Large intestine (tissue), 3 donors: ENCODE data around the gene CEACAM7. TPM values are rescaled to one million over a fixed set of nuclear protein-coding genes. Genes with fewer than 3 reads are reported as not detected.

Experiments used
- DNase-seq, 2 donors: peaks; one replicate each; pipeline versions ENCODE4 v3.0.0 to v3.0.0-alpha.2; 2013
- H3K27ac ChIP-seq: one replicate; pipeline ENCODE4 v1.5.1; 2013; ENCODE audit warnings: low read length
- H3K27me3 ChIP-seq: 2 replicates; pipeline ENCODE4 v1.6.1; 2013; ENCODE audit warnings: low read length; ENCODE audit not compliant: control insufficient read depth, insufficient read depth
- H3K36me3 ChIP-seq: 2 replicates; pipeline ENCODE4 v1.6.1; 2013; ENCODE audit warnings: low read length; ENCODE audit not compliant: control insufficient read depth, insufficient read depth
- H3K4me1 ChIP-seq: one replicate; pipeline ENCODE4 v1.6.1; 2013; ENCODE audit warnings: low read length; ENCODE audit not compliant: control insufficient read depth, insufficient read depth
- H3K4me3 ChIP-seq: one replicate; pipeline ENCODE4 v1.5.1; 2013; ENCODE audit warnings: low read length
- H3K9me3 ChIP-seq: one replicate; pipeline ENCODE4 v1.6.1; 2013; ENCODE audit warnings: mild to moderate bottlenecking, low read depth, low read length, moderate library complexity; ENCODE audit not compliant: control insufficient read depth
- WGBS: methylation state at CpG from one replicate; pipeline ENCODE4 v1.1.5; 2013; ENCODE audit warnings: low lambda C conversion rate; ENCODE audit not compliant: insufficient coverage; 5-methylcytosine and 5-hydroxymethylcytosine counted together
- polyA plus RNA-seq: library from polyadenylated mRNA; unstranded; fragments of 120-200 nt; gene quantifications from one replicate; pipeline ENCODE4 v1.2.1, GENCODE V29; 2013

The CEACAM7 gene
- polyA plus RNA-seq, 1 donor, result 0.09 TPM

- WGBS, result no CpG with 5 or more reads among the region's 1 CpG
- H3K27me3 ChIP-seq, result peaks cover 22% of the 10 kb centered on the region
Measured at GRCh38 chr19:41694196-41694595, 6.1 kb upstream of the CEACAM7 start.

GRCh38 chr19:41691268-41691970, 3.3 kb upstream of the CEACAM7 start:
- peaks cover 19% of the 10 kb centered on the region for H3K27me3 ChIP-seq
- no CpG with 5 or more reads among the region's 20 CpGs for WGBS
- H3K4me1 ChIP-seq, result no peaks in the 10 kb centered on the region
- no peak for DNase-seq
- no peaks in the 10 kb centered on the region for H3K9me3 ChIP-seq
- H3K27ac ChIP-seq, result no peak overlapping the region
- H3K36me3 ChIP-seq, result no peaks in the 10 kb centered on the region
- H3K4me3 ChIP-seq, result no peak overlapping the region

More at GRCh38 chr19:41694196-41694595, 6.1 kb upstream of the CEACAM7 start:
- DNase-seq, result no peak
- H3K27ac ChIP-seq, result no peak overlapping the region
- no peaks in the 10 kb centered on the region for H3K9me3 ChIP-seq
- H3K4me1 ChIP-seq, result peaks cover 6% of the 10 kb centered on the region
- H3K36me3 ChIP-seq, result no peaks in the 10 kb centered on the region
- H3K4me3 ChIP-seq, result no peak overlapping the region

GRCh38 chr19:41690801-41691065, 2.7 kb upstream of the CEACAM7 start:
- no peaks in the 10 kb centered on the region for H3K4me1 ChIP-seq
- peaks cover 25% of the 10 kb centered on the region for H3K27me3 ChIP-seq
- no peak for DNase-seq
- no peaks in the 10 kb centered on the region for H3K36me3 ChIP-seq
- no CpG with 5 or more reads among the region's 3 CpGs for WGBS
- no peaks in the 10 kb centered on the region for H3K9me3 ChIP-seq
- H3K27ac ChIP-seq, result no peak overlapping the region
- no peak overlapping the region for H3K4me3 ChIP-seq

- no CpG with 5 or more reads among the region's 4 CpGs for WGBS
- no peaks in the 10 kb centered on the region for H3K9me3 ChIP-seq
- no peaks in the 10 kb centered on the region for H3K4me1 ChIP-seq
- no peak for DNase-seq
- no peak overlapping the region for H3K4me3 ChIP-seq
- H3K27me3 ChIP-seq, result peaks cover 27% of the 10 kb centered on the region
- H3K27ac ChIP-seq, result no peak overlapping the region
- no peaks in the 10 kb centered on the region for H3K36me3 ChIP-seq
Measured at GRCh38 chr19:41689993-41690800, 2.1 kb upstream of the CEACAM7 start.

- H3K36me3 ChIP-seq, result no peaks in the 10 kb centered on the region
- no peak overlapping the region for H3K27ac ChIP-seq
- H3K4me3 ChIP-seq, result no peak overlapping the region
- no peaks in the 10 kb centered on the region for H3K4me1 ChIP-seq
- H3K27me3 ChIP-seq, result peaks cover 27% of the 10 kb centered on the region
- DNase-seq, result no peak
- WGBS, result no CpG with 5 or more reads among the region's 4 CpGs
- no peaks in the 10 kb centered on the region for H3K9me3 ChIP-seq
Measured at GRCh38 chr19:41688687-41689086, 617 bp upstream of the CEACAM7 start.

- no CpG with 5 or more reads among the region's 3 CpGs for WGBS
- DNase-seq, result no peak
- no peak overlapping the region for H3K27ac ChIP-seq
- H3K27me3 ChIP-seq, result peaks cover 27% of the 10 kb centered on the region
- no peaks in the 10 kb centered on the region for H3K4me1 ChIP-seq
- no peaks in the 10 kb centered on the region for H3K9me3 ChIP-seq
- H3K4me3 ChIP-seq, result no peak overlapping the region
- no peaks in the 10 kb centered on the region for H3K36me3 ChIP-seq
Measured at GRCh38 chr19:41687419-41687818, 651 bp downstream of the CEACAM7 start.

- no peaks in the 10 kb centered on the region for H3K36me3 ChIP-seq
- H3K4me1 ChIP-seq, result no peaks in the 10 kb centered on the region
- WGBS, result 83% methylated on average over 1 of the region's 6 CpGs
- no peaks in the 10 kb centered on the region for H3K9me3 ChIP-seq
- H3K27me3 ChIP-seq, result peaks cover 9% of the 10 kb centered on the region
- no peak for DNase-seq
- H3K27ac ChIP-seq, result no peak overlapping the region
- H3K4me3 ChIP-seq, result no peak overlapping the region
Measured at GRCh38 chr19:41682437-41682836, 5.6 kb downstream of the CEACAM7 start.

GRCh38 chr19:41671486-41671885, 16.6 kb downstream of the CEACAM7 start:
- Histone ChIP-seq H3K9me3 (no peaks in the 10 kb centered on the region), H3K4me3 (no peak overlapping the region), H3K27me3 (peaks cover 9% of the 10 kb centered on the region), H3K36me3 (no peaks in the 10 kb centered on the region), H3K4me1 (no peaks in the 10 kb centered on the region), H3K27ac (no peak overlapping the region)
- WGBS, result 67% methylated on average over 1 of the region's 5 CpGs
- no peak for DNase-seq

- no peak for DNase-seq
- H3K4me3 ChIP-seq, result no peak overlapping the region
- peaks cover 6% of the 10 kb centered on the region for H3K9me3 ChIP-seq
- no peaks in the 10 kb centered on the region for H3K4me1 ChIP-seq
- no peak overlapping the region for H3K27ac ChIP-seq
- peaks cover 9% of the 10 kb centered on the region for H3K27me3 ChIP-seq
- no peaks in the 10 kb centered on the region for H3K36me3 ChIP-seq
Measured at GRCh38 chr19:41670755-41671154, 17.3 kb downstream of the CEACAM7 start.

- Histone ChIP-seq H3K4me1 (no peaks in the 10 kb centered on the region), H3K36me3 (no peaks in the 10 kb centered on the region), H3K27me3 (peaks cover 5% of the 10 kb centered on the region), H3K4me3 (no peak overlapping the region), H3K9me3 (peaks cover 7% of the 10 kb centered on the region), H3K27ac (no peak overlapping the region)
- no peak for DNase-seq
- 60% methylated on average over 1 of the region's 1 CpG for WGBS
Measured at GRCh38 chr19:41668315-41668714, 19.8 kb downstream of the CEACAM7 start.

- no CpG with 5 or more reads among the region's 2 CpGs for WGBS
- peaks cover 4% of the 10 kb centered on the region for H3K27me3 ChIP-seq
- no peak overlapping the region for H3K4me3 ChIP-seq
- H3K36me3 ChIP-seq, result no peaks in the 10 kb centered on the region
- no peak overlapping the region for H3K27ac ChIP-seq
- H3K4me1 ChIP-seq, result no peaks in the 10 kb centered on the region
- no peak for DNase-seq
- H3K9me3 ChIP-seq, result peaks cover 7% of the 10 kb centered on the region
Measured at GRCh38 chr19:41666075-41666474, 22.0 kb downstream of the CEACAM7 start.
